ENCODE results near the gene AMOTL1.
"Not testable (repeated sequence)": the region's sequence is repeated elsewhere in the genome, so short reads cannot be mapped to it uniquely, and the experiment has no call there.

AMOTL1 gene

DNA sequence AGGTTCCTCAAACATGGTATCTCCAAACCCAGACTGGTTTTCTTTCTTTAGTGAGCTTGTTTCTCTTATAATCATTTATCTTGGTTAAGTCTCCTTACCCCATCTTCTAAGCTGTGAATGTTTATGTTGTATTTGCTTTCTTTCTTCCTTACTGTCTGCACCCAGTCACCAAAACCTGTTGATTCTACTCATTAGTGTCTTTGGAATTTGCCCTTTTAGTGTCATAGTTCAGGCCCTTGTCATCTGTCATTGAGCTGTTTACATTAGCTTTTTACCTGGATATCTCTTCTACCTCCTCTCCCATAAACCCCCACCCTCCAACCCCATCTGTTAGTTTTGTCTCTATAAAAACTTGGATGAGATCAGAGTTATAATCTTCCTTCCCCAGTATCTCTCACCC, 59.9 kb downstream of the AMOTL1 start:
- no peak for DNase-seq

DNA sequence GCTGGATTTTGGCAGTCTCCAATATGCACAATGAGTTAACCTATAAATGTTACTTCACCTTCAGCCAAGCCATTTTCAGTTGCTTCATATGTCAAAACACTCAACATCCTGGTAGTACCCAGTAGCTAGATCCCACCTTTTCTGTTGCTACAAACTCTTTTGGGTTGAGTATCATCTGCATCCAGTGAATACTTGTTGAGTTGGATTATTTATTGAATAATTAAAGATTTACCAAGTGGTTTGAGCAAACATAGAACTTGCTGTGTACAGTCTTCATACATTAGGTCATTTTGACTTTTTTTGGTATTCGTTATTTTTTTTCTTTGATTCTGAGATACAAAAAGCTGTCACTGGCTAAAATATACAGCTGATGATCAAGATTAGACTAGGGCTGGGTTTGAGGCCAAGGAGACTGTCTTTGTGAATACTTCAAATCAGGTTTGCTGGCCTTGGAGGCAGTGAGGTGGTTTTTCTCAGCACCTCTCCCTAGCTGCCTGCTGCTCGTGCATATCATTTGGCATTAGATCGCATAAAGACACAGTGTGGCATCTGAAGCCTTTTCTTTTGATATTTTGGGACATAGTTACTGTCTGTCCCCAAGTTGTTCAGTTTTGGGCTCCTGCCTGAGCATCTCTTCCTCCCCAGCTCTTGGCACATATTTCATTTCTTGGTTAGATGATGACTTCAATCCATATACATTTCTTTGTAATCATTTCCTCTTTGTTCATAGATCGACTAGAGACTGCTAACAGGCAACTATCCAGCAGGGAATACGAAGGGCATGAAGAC, 62.8 kb downstream of the AMOTL1 start:
- no peak for DNase-seq

DNA sequence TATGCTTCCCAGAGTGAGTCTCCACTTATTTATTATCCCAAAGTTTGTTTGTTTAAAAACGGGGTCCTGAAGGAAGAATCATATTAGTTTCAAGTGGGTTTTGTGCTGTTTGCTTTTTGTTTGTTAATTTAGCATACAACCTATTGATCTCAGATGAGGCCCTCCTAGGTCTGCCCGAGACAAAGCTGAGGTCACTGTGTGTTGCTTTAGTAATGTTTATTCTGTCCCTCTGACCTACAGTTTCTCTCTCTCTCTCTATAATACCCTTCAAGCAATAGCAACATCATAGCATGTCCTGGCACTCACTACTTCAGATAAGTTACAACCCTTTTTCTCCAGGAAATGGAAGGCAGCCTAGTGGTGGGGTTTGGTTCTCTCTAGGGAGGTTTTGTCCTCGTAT, 63.4 kb downstream of the AMOTL1 start:
- DNase-seq = no peak

DNA sequence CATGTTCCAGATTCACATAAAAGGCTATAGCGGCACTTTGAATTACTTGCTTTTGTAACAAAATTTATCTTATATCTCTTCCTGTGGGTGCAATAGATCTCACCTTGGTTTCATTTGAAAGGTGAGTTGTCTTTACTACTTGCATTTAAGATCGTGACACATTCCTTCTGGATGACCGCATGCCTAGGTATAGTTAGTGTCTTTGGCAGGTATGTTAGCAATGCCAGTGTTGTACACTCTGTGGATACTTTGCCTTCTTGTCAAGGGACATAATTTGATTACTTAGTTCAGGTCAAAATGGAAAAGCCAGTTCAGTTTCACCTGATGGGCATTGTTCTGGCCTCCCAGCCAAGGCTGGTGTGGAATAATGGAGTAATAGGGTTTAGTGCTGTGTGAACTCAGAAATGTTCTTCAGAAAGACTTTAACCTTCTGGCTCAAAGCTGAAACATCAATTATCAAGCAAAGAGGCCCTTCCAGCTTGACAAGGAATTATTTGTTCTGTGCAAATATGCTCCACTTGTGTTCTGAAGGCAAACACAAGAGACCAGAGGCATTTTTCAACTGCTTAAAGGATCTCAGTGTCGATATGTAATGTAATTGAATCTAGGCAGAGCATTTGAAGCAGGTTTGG, 64.6 kb downstream of the AMOTL1 start:
- no peak for DNase-seq

DNA sequence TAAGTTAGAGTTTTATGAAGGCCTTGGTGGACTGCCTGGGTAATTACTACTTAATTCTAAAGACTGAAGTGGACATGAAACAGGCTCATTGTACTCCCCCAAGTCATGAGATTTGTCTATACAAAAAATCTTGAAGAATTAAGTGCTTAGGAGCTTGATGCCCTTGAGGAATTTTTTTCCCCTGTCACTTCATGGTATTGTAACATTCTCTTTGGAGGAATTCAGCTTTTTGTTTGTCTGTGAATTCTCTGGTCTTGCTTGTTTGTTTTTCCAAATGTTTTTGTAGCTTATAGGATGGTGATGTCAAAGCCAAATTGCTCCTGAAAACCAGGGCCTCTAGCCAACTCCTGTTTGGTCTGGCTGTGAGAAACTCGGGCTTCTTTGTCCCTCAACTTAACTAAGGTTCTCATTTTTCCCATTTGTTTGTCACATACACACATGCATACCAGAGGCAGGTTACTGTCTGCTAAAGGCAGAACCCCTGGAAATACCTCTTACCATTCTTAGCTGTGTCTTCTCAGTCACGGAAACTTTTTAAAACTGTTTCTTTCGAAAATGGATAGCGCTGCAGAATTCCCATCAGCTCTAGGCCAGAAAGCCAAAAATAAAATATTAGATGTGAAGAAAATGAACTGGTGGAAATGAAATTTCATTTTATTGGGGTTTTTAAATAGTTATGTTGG, 66.9 kb downstream of the AMOTL1 start:
- DNase-seq = no peak

DNA sequence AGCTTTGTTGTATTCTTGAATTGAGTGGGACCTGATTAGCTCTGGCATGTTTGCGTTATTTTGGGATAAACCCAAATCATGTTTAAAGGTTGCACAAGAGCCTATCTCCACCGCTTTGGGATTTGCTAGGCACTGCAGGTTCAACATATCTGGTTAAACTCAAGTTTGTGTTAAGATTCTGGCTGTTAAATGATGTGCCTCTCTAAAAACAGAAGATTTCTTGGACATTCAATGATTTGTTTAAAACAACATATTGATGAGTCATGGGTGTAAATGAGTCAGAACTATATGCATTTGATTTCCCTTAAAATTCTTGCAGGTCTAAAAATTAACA, 67.4 kb downstream of the AMOTL1 start:
- no peak for DNase-seq

DNA sequence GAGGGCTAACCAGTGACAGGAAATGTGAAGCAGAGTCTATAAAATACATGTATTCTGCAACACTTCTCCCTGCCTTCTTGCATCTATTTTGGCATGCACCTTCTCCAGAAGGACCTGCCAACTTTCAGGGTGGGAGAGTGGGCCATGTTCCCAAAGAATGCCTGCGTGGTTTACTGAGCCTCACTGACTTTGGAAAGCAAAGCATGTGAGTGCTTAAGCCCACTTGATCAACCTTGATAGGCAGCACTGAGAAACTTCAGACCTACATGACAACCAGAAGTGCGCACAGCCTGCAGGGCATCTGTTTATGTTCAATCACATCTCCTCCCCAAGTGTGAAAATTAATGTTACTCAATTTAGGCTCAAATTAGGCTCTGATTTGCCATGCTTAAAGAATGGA, 69.2 kb downstream of the AMOTL1 start:
- no peak for DNase-seq

DNA sequence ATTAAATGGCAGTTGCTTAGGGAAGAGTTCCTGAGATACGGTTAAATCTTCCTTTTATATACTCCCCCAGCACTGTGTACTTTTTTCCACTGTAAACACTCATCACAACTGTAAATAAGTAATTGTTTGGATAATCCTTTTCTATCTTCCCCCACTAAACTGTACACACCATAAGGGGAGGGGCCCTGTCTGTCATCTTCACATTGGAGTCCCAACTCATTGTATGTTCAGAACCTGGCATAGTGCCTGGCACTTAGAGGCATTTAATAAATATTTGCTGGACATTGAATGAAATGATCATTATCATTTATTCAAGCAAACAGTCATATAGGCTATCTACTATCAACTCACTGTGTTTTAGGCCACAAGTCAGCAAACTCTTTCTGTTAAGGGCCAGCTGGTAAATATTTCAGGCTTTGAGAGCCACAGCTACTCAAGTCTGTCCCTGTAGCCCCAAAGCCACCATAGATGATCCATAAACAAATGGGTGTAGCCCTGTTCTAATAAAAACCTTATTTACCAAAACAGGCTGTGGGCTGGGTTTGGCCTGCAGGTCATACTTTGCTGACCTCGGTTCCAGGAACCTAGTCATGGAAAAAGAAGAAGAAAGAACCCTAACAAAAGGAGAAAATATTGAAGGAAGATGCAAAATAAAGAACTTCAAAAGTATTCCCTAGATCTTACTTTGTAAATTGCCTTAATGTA, 70.0 kb downstream of the AMOTL1 start:
- DNase-seq = no peak

DNA sequence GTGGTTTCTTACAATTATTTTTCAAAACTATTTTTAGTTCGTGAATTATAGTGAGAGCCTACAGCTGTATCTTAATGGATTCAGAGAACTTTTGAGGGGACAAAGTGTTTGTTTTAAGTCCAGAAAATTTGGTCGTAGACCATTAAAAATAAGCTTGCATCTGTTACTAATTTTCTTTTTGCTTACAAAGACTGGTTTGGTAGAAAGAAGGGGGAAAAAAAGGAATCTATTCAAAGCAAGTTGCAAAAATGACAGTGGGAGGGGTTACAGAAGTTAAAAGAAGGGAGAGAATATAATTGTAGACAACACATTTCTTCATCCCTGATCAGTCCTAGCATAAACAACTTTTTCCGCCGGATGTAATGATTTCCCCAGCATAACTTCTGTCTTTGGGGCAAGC, 72.1 kb downstream of the AMOTL1 start:
- DNase-seq = no peak

DNA sequence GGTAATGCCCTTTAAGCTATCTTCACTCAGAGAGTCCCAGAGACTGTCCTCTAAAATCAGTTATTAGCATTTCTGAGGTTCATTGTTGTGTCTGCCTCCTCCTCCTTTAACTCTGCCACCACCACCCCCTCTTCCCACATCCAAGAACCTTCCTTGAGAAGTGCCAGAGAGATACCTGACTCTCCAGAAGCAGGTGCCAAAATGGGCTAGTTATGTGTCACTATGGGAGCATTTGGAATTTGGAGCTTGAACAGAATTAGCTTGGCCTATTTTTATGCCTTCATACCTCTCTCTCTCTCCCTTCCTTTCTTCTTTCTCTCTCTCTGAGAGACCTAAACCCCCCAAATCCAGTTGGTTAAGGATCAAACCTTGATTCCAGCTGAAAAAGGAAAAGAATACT, 75.9 kb downstream of the AMOTL1 start:
- DNase-seq = no peak

DNA sequence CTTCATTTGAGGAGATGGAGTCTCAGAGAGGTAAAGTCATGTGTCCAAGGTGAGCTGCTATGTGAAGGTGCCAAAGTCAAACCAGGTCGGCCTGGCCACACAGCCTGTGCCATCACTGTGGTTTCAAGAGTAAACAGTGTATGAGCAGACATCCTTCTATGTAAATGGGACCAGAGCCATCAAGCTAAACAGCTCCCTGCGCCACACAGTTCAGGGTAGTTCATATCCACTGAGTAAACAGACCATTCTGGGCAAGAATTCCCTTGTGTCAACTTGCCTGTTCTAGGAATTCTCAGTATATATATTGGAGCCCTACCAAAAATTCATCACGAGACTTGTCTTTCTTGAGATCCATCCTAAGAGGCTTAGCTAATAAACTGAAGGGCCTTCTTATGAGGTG, 77.5 kb downstream of the AMOTL1 start:
- no peak for DNase-seq

DNA sequence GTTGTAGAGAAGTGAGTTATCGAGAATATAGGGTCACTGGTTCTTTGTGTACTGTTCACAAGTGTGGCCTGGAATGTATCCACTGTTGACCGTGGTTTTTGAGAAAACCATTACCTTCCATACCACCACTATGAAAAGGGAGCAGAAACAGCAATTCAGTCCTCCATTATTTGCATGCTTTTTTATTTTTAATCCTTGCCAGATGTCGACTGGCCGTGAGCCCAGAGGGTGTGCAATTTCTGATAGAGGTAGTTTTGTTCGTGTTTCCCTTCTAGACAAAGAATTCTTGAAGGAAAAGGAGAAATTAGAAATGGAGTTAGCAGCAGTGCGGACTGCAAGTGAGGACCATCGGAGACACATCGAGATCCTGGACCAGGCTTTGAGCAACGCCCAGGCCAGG, 81.7 kb downstream of the AMOTL1 start:
- no peak for DNase-seq

DNA sequence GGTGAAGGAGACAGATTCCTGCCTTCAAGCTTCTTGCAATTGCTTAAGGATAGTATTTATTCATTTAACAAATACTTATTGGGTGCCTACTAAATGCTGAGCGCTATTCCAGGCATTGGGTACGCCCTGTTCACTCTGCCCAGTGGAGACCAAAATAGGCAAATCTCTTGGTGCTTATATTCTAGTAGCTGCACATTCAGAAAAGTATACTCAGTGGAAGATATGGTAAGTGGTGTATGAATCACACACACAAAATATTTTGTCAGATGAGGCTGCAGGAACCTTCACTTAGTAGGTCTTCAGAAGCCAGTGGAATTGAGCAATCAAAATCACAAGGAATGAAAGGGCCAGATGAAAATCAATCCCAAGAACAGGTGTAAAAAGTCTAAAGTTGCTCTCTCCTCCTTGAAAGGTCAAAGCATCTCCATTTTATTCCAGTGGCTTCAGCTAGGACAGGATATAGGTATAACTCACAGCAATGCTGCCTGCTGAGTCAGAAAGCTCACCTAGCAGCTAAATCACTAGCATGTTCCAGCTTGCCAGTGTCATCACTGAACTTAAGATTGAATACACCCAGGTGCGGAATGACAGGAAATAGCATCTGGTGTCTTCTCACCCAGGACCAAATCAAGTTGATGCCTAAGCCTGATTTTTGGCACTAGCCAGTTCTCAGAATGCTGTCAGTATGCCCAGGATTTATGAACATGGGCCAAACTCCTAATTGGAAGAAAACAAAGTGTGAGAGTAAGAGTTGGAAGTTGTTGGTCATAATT, 83.9 kb downstream of the AMOTL1 start:
- DNase-seq = no peak

DNA sequence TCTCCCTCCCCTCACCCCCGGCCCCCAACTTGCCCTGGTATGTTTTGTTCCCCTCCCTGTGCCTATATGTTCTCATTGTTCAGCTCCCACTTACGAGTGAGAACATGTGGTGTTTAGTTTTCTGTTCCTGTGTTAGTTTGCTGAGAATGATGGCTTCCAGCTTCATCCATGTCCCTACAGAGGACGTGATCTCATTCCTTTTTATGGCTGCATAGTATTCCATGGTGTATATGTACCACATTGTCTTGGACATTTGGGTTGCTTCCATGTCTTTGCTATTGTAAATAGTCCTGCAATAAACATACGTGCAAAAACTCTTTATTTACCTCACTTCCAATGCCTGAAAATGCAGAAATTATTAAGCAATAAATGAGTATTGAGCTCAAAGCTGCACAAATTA, 85.1 kb downstream of the AMOTL1 start:
- not testable (repeated sequence) for DNase-seq

DNA sequence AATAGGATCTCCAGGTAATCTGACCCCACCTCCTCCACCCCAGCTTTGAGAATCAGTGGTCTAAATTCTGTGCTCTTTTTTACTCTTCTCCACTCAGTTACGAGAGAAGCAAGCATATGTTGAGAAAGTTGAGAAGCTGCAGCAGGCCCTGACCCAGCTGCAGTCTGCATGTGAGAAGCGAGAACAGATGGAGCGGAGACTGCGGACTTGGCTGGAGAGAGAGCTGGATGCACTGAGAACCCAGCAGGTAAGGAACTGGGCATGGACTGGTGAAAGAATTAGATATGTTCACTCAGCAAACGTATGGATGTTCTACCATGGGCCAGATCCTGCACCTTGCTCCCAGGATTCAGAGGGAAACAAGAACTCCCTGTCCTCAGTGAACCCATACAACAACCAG, 85.7 kb downstream of the AMOTL1 start:
- no peak for DNase-seq

DNA sequence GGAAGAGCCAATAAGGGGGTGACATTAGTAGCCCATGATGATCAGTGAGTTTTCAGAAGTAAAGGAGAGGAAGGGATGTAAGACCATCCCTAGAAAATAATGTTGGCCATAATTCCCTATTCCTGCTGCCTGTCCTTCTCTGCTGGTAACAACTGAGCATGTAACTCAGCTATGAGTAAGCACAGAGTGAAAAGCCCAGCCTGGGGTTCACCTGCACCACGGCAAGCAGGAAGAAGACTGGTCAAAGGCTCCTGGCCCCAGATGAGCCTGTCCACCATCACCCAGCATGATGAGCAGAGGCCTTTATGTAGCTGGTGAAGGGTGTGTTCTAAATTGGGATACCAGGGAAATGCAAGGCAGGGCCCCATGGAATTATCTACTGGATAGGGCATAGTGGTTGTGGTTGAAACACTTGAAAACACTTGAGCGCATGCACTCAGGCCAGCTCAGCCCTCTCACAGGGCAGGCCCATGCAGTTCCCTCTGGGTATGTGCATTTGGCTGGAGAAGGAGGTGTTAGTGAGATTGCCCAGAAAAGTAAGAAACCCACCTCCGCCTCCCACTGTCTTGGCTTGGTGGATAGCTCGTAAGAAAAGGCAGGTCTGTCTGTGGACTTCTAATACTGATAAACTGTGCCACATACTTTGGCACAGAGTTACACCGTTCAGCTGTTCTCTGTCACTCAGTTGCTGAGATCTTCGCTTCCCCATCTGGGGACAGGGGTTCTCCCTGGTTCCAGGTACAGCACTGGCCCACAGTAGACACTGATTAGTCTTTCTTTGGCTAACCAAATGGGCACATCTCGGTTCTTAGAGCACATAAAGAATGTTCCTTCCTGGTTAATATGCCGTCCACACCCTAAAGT, 86.8 kb downstream of the AMOTL1 start:
- no peak for DNase-seq

DNA sequence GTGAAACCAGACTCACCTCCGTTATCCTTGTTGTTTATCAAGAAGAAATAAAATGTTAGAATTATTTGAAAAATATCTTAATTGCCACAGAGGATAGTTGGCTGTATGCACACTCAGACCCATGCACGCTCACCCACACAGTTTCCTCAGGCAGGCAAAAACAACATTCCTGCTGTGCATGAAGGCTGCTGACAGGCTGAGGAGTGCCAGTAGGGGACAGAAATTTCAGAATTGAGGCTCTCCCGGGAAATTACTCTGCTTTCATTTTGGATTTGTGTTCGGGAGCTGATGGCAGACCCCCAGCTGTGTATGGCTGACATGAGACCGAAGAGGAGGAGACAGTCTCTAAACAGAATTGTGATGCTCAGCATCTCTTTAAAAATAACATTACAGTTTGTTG, 87.5 kb downstream of the AMOTL1 start:
- no peak for DNase-seq

DNA sequence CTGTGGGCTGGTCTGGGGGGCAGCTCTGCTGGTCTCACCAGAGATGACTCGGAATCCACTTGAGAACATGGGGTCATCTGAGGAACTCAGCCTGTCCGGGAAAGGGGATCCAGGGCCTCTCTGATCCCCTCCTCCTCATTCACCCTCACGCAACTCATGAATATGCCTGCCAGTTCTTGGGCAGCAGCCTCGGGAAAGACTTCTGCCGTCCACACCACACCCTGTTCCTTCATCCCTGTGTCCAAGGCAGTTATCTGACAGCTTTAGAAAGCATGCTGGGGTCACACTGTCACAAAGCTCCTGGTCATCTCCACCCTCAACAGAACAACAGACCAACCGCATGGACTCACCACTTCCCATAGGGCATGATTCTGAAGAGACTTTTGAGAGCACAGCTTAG, 88.3 kb downstream of the AMOTL1 start:
- DNase-seq = no peak

DNA sequence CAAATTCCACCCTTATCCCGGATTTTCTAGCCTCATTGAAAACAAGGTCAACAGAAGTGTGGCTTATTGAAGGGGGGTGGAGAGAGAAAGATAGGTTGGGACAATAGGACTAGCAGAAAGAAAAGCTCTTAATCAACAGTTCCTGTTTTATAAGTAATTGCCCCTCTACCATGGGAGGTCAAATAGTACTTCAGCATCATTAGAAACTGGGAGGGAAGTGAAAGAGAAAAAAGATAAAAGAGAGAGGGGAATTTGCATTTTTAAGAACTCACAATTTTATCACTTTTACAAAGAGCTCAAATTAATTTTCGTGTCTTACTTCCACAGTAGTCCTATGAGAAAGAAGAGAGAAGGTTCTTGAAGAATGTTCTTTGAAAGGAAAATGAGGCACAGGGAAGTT, 89.2 kb downstream of the AMOTL1 start:
- DNase-seq = no peak

DNA sequence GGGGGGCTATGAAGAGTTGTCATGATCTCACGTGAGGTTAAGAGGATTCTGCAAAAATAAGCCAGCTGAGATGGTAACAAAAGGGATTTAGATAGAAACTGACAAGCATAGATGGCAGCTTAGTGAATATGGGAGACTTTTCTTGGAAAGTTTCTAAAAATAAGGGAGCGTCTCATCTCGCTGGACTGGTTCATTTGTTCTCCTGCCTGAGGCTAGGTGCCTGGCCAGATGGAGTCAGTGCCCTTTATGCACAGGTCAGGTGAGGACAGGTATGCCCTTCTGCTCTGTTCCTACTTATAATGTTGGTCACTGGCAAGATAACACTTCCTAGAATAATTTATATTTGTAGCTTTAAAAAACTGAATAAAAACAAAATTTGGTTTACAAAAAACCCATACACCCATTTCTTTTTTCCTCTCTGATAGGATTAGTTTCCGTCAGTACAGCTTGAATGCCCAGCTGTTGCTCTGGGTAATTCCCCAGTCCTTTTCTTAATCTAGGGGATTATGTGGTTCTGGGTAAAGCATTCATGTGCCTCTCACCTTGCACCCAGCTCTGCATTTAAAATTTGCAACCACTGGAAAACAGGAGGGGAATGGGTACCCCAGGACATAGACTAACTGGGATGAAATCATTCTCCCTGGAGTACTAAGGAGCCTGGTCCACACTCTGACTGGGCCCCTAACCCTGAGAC, 90.0 kb downstream of the AMOTL1 start:
- DNase-seq = no peak

DNA sequence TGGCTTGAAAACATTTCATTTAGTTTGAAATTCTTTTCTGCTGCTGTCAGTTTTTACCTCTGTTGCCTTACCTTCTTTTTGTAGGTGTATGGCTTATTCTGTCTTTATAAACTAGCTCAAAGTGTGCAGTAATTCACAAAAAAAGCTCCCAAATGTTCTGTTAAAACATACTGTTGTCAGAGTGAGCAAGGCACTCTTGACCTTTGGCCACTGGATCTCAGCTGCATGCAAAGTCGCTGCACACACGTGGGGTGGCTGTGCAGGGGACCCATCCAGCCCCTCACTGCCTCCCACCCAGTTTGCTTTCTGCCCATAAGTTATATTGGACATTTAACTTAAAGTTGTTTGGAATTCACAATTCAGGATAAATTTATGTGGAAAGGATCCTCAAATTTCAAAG, 92.2 kb downstream of the AMOTL1 start:
- DNase-seq = no peak
